ENCODE data around the gene TMEM236.

Gene TMEM236

GRCh38 chr10:17785276-17785930 is 33.4 kb downstream of the TMEM236 start:
- Histone ChIP-seq H3K4me1 (ENCODE audit: low read length) (0 out of 2 replicates have a peak, but pooled peaks cover 6% of the 10 kb centered on the region), H3K9me3 (replicated peaks; ENCODE audit: insufficient read depth, low read length) (no peaks in the 10 kb centered on the region), H3K4me3 (ENCODE audit: low read length) (no peak overlapping the region), H4K20me1 (ENCODE audit: insufficient read depth, low read length) (no peaks in the 10 kb centered on the region), H3K27ac (ENCODE audit: low read length) (no peak overlapping the region), H3K79me2 (ENCODE audit: low read length) (no peaks in the 10 kb centered on the region), H3F3A (ENCODE audit: insufficient read depth, low read length) (no peaks in the 10 kb centered on the region), H3K4me2 (ENCODE audit: low read depth, low read length) (no peak overlapping the region), H3K36me3 (replicated peaks; ENCODE audit: insufficient read depth, low read length) (no peaks in the 10 kb centered on the region), H3K27me3 (replicated peaks; ENCODE audit: insufficient read depth, low read length) (no peaks in the 10 kb centered on the region), H3K9ac (ENCODE audit: low read length) (no peak overlapping the region), H2AFZ (ENCODE audit: low read length) (no peak overlapping the region), H3K9me2 (replicated peaks; ENCODE audit: insufficient read depth, low read length) (no peaks in the 10 kb centered on the region)
- TF ChIP-seq, protein P1, sequence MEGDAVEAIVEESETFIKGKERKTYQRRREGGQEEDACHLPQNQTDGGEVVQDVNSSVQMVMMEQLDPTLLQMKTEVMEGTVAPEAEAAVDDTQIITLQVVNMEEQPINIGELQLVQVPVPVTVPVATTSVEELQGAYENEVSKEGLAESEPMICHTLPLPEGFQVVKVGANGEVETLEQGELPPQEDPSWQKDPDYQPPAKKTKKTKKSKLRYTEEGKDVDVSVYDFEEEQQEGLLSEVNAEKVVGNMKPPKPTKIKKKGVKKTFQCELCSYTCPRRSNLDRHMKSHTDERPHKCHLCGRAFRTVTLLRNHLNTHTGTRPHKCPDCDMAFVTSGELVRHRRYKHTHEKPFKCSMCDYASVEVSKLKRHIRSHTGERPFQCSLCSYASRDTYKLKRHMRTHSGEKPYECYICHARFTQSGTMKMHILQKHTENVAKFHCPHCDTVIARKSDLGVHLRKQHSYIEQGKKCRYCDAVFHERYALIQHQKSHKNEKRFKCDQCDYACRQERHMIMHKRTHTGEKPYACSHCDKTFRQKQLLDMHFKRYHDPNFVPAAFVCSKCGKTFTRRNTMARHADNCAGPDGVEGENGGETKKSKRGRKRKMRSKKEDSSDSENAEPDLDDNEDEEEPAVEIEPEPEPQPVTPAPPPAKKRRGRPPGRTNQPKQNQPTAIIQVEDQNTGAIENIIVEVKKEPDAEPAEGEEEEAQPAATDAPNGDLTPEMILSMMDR (IDR thresholded peaks at IDR 0.05; ENCODE audit: low read length), result no peak
- no peak for TF ChIP-seq EZH2 (optimal IDR thresholded peaks at IDR 0.05; ENCODE audit: low read depth, low read length)
- no peak for TF ChIP-seq EZH2phosphoT487 (IDR thresholded peaks at IDR 0.05; ENCODE audit: low read length)
- no peak for DNase-seq

- Histone ChIP-seq H3K27me3 (replicated peaks; ENCODE audit: insufficient read depth, low read length) (no peaks in the 10 kb centered on the region), H4K20me1 (ENCODE audit: insufficient read depth, low read length) (no peaks in the 10 kb centered on the region), H3K9ac (ENCODE audit: low read length) (no peak overlapping the region), H3K36me3 (replicated peaks; ENCODE audit: insufficient read depth, low read length) (no peaks in the 10 kb centered on the region), H3K9me3 (replicated peaks; ENCODE audit: insufficient read depth, low read length) (no peaks in the 10 kb centered on the region), H3K4me1 (ENCODE audit: low read length) (peaks cover 7% of the 10 kb centered on the region; the same call in 1 of the 2 replicates), H2AFZ (ENCODE audit: low read length) (no peak overlapping the region), H3K79me2 (ENCODE audit: low read length) (no peaks in the 10 kb centered on the region), H3K4me3 (ENCODE audit: low read length) (no peak overlapping the region), H3K4me2 (ENCODE audit: low read depth, low read length) (no peak overlapping the region), H3K27ac (ENCODE audit: low read length) (no peak overlapping the region), H3F3A (ENCODE audit: insufficient read depth, low read length) (no peaks in the 10 kb centered on the region), H3K9me2 (replicated peaks; ENCODE audit: insufficient read depth, low read length) (no peaks in the 10 kb centered on the region)
- TF ChIP-seq, protein P1 (IDR thresholded peaks at IDR 0.05; ENCODE audit: low read length), result no peak
- no peak for TF ChIP-seq EZH2phosphoT487 (IDR thresholded peaks at IDR 0.05; ENCODE audit: low read length)
- no peak for TF ChIP-seq EZH2 (optimal IDR thresholded peaks at IDR 0.05; ENCODE audit: low read depth, low read length)
- DNase-seq, result no peak
Observed at GRCh38 chr10:17787087-17787961, 35.3 kb downstream of the TMEM236 start.

DNA sequence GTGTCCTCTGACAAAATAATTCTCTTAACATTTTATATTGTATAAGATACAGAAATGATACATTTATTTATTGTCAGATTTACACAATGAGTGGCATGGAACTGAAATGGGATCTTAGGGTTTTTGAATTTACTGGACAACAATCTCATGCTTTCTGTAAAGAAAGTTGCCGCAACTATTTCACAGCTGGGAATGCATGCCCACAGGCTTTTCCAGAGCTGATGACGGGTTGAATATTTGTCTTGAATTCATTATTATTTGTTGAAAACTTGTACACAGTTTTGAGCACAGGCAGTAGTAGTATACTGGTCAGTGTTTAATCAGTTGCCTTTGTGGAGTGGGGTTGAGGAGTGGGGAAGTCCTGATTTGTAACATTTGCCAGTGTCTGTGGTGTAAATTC is 36.6 kb downstream of the TMEM236 start:
- TF ChIP-seq EZH2phosphoT487 (IDR thresholded peaks at IDR 0.05; ENCODE audit: low read length) (no peak), EZH2 (optimal IDR thresholded peaks at IDR 0.05; ENCODE audit: low read depth, low read length) (no peak)
- TF ChIP-seq, protein P1 (IDR thresholded peaks at IDR 0.05; ENCODE audit: low read length), result no peak

More for the DNA sequence above, 36.6 kb downstream of the TMEM236 start:
- no peak for DNase-seq
- no peak overlapping the region for H3K9ac ChIP-seq (ENCODE audit: low read length)
- no peaks in the 10 kb centered on the region for H3K36me3 ChIP-seq (replicated peaks; ENCODE audit: insufficient read depth, low read length)
- H3F3A ChIP-seq (ENCODE audit: insufficient read depth, low read length), result no peaks in the 10 kb centered on the region
- no peaks in the 10 kb centered on the region for H3K9me2 ChIP-seq (replicated peaks; ENCODE audit: insufficient read depth, low read length)
- no peak overlapping the region for H3K27ac ChIP-seq (ENCODE audit: low read length)
- no peaks in the 10 kb centered on the region for H3K9me3 ChIP-seq (replicated peaks; ENCODE audit: insufficient read depth, low read length)
- no peaks in the 10 kb centered on the region for H3K79me2 ChIP-seq (ENCODE audit: low read length)
- no peak overlapping the region for H3K4me3 ChIP-seq (ENCODE audit: low read length)
- H4K20me1 ChIP-seq (ENCODE audit: insufficient read depth, low read length), result no peaks in the 10 kb centered on the region
- peaks cover 16% of the 10 kb centered on the region for H3K4me1 ChIP-seq (ENCODE audit: low read length)
- H2AFZ ChIP-seq (ENCODE audit: low read length), result no peak overlapping the region
- no peaks in the 10 kb centered on the region for H3K27me3 ChIP-seq (replicated peaks; ENCODE audit: insufficient read depth, low read length)
- H3K4me2 ChIP-seq (ENCODE audit: low read depth, low read length), result no peak overlapping the region

All from MM.1S (cell line).